Spleen (tissue), 7 donors: ENCODE results near the gene UGDH.

Experiments used
- POLR2A ChIP-seq, 3 donors: fragments of 450-650 bp; IDR thresholded peaks; one replicate each; pipeline ENCODE4 v1.5.1; 2017; ENCODE audit warnings: antibody characterized with exemption in 3 of 3, mild to moderate bottlenecking in 1 of 3
- TF ChIP-seq, protein P1 (sequence below), 11 experiments: fragments of 200-600 bp in 7 of 11; fragments of 450-650 bp in 4 of 11; sonication (generic) in 4 of 11; IDR thresholded peaks in 8 of 11; conservative IDR thresholded peaks in 3 of 11; 1 replicate in 7 of 11; 2 replicates in 4 of 11; pipeline versions ENCODE4 v1.4.0 to v1.8.0; 2016 to 2021; ENCODE audit warnings: antibody characterized with exemption in 11 of 11, inconsistent platforms in 4 of 11, mild to moderate bottlenecking in 1 of 11
- donor health status: DM: no; HTN: no; CAD: no; lungs with moderate emphysema.
- donor health status: DM: no; HTN: no; CAD: no.
- donor health status: DM: no; HTN: no; CAD: no.

DNA sequence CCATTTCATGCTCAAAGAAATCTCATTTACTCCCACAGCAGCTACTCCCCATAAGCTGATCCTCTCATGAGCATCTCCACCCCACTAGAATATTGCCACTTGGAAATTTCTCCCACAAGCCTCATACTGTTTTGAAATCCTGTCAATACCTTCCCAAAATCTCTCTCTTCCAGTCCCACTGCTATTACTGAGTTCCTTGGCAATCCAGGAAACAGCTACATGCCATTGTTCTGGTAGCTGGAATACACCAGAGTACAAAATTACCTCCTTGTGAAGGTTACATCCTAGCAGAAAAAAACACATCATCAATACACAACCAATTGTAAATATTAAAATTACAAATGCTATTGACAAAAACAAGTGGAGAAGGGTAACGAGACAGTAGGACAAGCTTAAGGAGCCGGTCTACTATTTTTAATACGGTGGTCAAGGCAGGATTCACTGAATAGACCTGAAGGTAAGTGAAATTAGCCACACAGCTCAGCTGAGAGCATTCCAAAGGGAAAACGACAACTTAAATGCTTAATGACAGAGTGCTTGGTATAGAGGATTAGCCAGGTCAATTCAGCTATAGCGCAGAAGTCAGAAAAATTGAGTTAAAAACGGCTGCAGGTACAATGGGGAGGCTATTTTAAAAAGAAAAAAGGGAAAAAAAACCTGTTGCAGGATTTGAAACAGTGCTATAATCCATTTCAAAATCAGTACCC is 74.9 kb downstream of the UGDH start:
- TF ChIP-seq, protein P1, sequence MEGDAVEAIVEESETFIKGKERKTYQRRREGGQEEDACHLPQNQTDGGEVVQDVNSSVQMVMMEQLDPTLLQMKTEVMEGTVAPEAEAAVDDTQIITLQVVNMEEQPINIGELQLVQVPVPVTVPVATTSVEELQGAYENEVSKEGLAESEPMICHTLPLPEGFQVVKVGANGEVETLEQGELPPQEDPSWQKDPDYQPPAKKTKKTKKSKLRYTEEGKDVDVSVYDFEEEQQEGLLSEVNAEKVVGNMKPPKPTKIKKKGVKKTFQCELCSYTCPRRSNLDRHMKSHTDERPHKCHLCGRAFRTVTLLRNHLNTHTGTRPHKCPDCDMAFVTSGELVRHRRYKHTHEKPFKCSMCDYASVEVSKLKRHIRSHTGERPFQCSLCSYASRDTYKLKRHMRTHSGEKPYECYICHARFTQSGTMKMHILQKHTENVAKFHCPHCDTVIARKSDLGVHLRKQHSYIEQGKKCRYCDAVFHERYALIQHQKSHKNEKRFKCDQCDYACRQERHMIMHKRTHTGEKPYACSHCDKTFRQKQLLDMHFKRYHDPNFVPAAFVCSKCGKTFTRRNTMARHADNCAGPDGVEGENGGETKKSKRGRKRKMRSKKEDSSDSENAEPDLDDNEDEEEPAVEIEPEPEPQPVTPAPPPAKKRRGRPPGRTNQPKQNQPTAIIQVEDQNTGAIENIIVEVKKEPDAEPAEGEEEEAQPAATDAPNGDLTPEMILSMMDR (IDR thresholded peaks at IDR 0.05 in 8 of 11, conservative IDR thresholded peaks at IDR 0.05 in 3 of 11), result no peak
- TF ChIP-seq POLR2A (IDR thresholded peaks at IDR 0.05), result no peak
